Measurements from ENCODE around the gene PSPC1. TPM values are rescaled to one million over a fixed set of nuclear protein-coding genes. Genes with fewer than 3 reads are reported as not detected.

Gene PSPC1
- total RNA-seq, 6 experiments from 2014 or later, result 10.4 to 23.9 (median 16.4) TPM

- ATAC-seq, result no peak
- TF ChIP-seq CTCF (IDR thresholded peaks at IDR 0.05) (no peak), POLR2A (IDR thresholded peaks at IDR 0.05) (no peak)
- Histone ChIP-seq H3K27me3 (no peaks in the 10 kb centered on the region), H3K27ac (no peak overlapping the region), H3K4me3 (no peak overlapping the region), H3K36me3 (peaks cover 0 to 79% (median 16%) of the 10 kb centered on the region in 4 donors), H3K4me1 (no peaks in the 10 kb centered on the region), H3K9me3 (no peaks in the 10 kb centered on the region)
- 52% methylated on average over 4 of the region's 5 CpGs for WGBS (ENCODE audit: insufficient coverage, low coverage, low lambda C conversion rate, missing lambda C conversion rate)
- DNase-seq, result no peak
- intact Hi-C loops (cut with DNase I), result no loop called here
Measured at GRCh38 chr13:19672990-19673389, 109.8 kb downstream of the PSPC1 start.

- 40% methylated on average over 3 of the region's 3 CpGs for WGBS (ENCODE audit: insufficient coverage, low coverage, low lambda C conversion rate, missing lambda C conversion rate)
- intact Hi-C loops (cut with DNase I), result no loop called here
- no peak for TF ChIP-seq CTCF (IDR thresholded peaks at IDR 0.05)
- no peak for TF ChIP-seq POLR2A (IDR thresholded peaks at IDR 0.05)
Measured at GRCh38 chr13:19670147-19670546, 112.6 kb downstream of the PSPC1 start.

GRCh38 chr13:19668778-19669177, 114.0 kb downstream of the PSPC1 start:
- no peak for ATAC-seq
- intact Hi-C loops (cut with DNase I), result no loop called here

More at GRCh38 chr13:19670147-19670546, 112.6 kb downstream of the PSPC1 start:
- Histone ChIP-seq H3K27ac (no peak overlapping the region), H3K36me3 (peaks cover 0 to 86% (median 22%) of the 10 kb centered on the region in 4 donors), H3K4me1 (no peaks in the 10 kb centered on the region), H3K27me3 (no peaks in the 10 kb centered on the region), H3K4me3 (no peak overlapping the region), H3K9me3 (no peaks in the 10 kb centered on the region)
- no peak for ATAC-seq
- DNase-seq, result no peak

GRCh38 chr13:19665427-19665859, 117.3 kb downstream of the PSPC1 start:
- Histone ChIP-seq H3K9me3 (no peaks in the 10 kb centered on the region), H3K4me3 (no peak overlapping the region), H3K27ac (no peak overlapping the region), H3K36me3 (peaks cover 0 to 88% (median 30%) of the 10 kb centered on the region in 4 donors), H3K4me1 (no peaks in the 10 kb centered on the region), H3K27me3 (no peaks in the 10 kb centered on the region)
- TF ChIP-seq CTCF (IDR thresholded peaks at IDR 0.05), result no peak
- no peak for TF ChIP-seq POLR2A (IDR thresholded peaks at IDR 0.05)
- intact Hi-C loops (cut with DNase I), result no loop called here
- 77% methylated on average over 3 of the region's 14 CpGs for WGBS (ENCODE audit: insufficient coverage, low coverage, low lambda C conversion rate, missing lambda C conversion rate)
- peak in 2 of 4 donors; percentile 15 to 23 for ATAC-seq
- no peak for DNase-seq

More at GRCh38 chr13:19668778-19669177, 114.0 kb downstream of the PSPC1 start:
- Histone ChIP-seq H3K36me3 (peaks cover 0 to 79% (median 19%) of the 10 kb centered on the region in 4 donors), H3K4me1 (no peaks in the 10 kb centered on the region), H3K9me3 (no peaks in the 10 kb centered on the region), H3K27ac (no peak overlapping the region), H3K4me3 (no peak overlapping the region), H3K27me3 (no peaks in the 10 kb centered on the region)
- DNase-seq, result no peak
- WGBS (ENCODE audit: insufficient coverage, low coverage, low lambda C conversion rate, missing lambda C conversion rate), result 90% methylated on average over 9 of the region's 9 CpGs
- TF ChIP-seq CTCF (IDR thresholded peaks at IDR 0.05), result no peak
- TF ChIP-seq POLR2A (IDR thresholded peaks at IDR 0.05), result no peak
